ENCODE results near the gene LRRFIP1. TPM values are rescaled to one million over a fixed set of nuclear protein-coding genes. Genes with fewer than 3 reads are reported as not detected.

Gene LRRFIP1
- total and polyA plus RNA-seq, 2 of the 13 experiments (the other 11 are each of a cell fraction or from before 2014, with no cell fraction given): 15.9 to 40.5 TPM

DNA sequence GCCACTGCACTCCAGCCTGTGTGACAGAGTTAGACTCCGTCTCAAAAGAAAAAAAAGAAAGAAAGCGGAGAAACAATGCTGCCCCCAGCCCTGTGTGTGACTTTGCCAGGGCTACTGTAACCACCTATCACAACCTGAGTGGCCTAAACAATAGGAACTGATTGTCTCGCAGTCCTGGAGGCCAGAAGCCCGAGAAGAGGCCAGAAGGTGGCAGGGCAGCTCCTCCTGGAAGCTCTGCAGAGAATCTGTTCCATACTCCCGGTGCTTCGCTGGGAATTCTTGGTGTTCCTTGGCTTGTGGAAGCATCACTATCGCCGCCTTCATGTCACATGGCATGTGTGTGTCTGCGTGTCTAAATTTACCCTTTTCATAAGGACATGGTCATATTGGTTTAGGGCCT, 22.4 kb upstream of the LRRFIP1 start (continued):
- TF ChIP-seq, protein P1, sequence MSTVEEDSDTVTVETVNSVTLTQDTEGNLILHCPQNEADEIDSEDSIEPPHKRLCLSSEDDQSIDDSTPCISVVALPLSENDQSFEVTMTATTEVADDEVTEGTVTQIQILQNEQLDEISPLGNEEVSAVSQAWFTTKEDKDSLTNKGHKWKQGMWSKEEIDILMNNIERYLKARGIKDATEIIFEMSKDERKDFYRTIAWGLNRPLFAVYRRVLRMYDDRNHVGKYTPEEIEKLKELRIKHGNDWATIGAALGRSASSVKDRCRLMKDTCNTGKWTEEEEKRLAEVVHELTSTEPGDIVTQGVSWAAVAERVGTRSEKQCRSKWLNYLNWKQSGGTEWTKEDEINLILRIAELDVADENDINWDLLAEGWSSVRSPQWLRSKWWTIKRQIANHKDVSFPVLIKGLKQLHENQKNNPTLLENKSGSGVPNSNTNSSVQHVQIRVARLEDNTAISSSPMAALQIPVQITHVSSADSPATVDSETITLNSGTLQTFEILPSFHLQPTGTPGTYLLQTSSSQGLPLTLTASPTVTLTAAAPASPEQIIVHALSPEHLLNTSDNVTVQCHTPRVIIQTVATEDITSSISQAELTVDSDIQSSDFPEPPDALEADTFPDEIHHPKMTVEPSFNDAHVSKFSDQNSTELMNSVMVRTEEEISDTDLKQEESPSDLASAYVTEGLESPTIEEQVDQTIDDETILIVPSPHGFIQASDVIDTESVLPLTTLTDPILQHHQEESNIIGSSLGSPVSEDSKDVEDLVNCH (CRISPR knock-in tag; IDR thresholded peaks at IDR 0.05): no peak
- TF ChIP-seq, protein P2, sequence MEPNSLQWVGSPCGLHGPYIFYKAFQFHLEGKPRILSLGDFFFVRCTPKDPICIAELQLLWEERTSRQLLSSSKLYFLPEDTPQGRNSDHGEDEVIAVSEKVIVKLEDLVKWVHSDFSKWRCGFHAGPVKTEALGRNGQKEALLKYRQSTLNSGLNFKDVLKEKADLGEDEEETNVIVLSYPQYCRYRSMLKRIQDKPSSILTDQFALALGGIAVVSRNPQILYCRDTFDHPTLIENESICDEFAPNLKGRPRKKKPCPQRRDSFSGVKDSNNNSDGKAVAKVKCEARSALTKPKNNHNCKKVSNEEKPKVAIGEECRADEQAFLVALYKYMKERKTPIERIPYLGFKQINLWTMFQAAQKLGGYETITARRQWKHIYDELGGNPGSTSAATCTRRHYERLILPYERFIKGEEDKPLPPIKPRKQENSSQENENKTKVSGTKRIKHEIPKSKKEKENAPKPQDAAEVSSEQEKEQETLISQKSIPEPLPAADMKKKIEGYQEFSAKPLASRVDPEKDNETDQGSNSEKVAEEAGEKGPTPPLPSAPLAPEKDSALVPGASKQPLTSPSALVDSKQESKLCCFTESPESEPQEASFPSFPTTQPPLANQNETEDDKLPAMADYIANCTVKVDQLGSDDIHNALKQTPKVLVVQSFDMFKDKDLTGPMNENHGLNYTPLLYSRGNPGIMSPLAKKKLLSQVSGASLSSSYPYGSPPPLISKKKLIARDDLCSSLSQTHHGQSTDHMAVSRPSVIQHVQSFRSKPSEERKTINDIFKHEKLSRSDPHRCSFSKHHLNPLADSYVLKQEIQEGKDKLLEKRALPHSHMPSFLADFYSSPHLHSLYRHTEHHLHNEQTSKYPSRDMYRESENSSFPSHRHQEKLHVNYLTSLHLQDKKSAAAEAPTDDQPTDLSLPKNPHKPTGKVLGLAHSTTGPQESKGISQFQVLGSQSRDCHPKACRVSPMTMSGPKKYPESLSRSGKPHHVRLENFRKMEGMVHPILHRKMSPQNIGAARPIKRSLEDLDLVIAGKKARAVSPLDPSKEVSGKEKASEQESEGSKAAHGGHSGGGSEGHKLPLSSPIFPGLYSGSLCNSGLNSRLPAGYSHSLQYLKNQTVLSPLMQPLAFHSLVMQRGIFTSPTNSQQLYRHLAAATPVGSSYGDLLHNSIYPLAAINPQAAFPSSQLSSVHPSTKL (CRISPR knock-in tag; IDR thresholded peaks at IDR 0.05): peak; percentile 32
- no peak for TF ChIP-seq ZNF777 (CRISPR knock-in tag; IDR thresholded peaks at IDR 0.05)
- no peak for TF ChIP-seq ZNF577 (CRISPR knock-in tag; IDR thresholded peaks at IDR 0.05; ENCODE audit: borderline replicate concordance, low read depth)
- no peak for TF ChIP-seq ZNF713 (CRISPR knock-in tag; IDR thresholded peaks at IDR 0.05)
- peak; percentile 14; the same call in 1 of the 2 replicates for TF ChIP-seq ETV5 (CRISPR knock-in tag; IDR thresholded peaks at IDR 0.05; ENCODE audit: borderline replicate concordance)
- TF ChIP-seq NFYB (CRISPR knock-in tag; IDR thresholded peaks at IDR 0.05): no peak
- TF ChIP-seq, protein P3, sequence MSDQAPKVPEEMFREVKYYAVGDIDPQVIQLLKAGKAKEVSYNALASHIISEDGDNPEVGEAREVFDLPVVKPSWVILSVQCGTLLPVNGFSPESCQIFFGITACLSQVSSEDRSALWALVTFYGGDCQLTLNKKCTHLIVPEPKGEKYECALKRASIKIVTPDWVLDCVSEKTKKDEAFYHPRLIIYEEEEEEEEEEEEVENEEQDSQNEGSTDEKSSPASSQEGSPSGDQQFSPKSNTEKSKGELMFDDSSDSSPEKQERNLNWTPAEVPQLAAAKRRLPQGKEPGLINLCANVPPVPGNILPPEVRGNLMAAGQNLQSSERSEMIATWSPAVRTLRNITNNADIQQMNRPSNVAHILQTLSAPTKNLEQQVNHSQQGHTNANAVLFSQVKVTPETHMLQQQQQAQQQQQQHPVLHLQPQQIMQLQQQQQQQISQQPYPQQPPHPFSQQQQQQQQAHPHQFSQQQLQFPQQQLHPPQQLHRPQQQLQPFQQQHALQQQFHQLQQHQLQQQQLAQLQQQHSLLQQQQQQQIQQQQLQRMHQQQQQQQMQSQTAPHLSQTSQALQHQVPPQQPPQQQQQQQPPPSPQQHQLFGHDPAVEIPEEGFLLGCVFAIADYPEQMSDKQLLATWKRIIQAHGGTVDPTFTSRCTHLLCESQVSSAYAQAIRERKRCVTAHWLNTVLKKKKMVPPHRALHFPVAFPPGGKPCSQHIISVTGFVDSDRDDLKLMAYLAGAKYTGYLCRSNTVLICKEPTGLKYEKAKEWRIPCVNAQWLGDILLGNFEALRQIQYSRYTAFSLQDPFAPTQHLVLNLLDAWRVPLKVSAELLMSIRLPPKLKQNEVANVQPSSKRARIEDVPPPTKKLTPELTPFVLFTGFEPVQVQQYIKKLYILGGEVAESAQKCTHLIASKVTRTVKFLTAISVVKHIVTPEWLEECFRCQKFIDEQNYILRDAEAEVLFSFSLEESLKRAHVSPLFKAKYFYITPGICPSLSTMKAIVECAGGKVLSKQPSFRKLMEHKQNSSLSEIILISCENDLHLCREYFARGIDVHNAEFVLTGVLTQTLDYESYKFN (CRISPR knock-in tag; conservative IDR thresholded peaks at IDR 0.05): 0 out of 2 replicates have a peak, but pooled peaks have one; percentile 15
- no peak for TF ChIP-seq JUND (CRISPR knock-in tag; IDR thresholded peaks at IDR 0.05)
- TF ChIP-seq, protein P4, sequence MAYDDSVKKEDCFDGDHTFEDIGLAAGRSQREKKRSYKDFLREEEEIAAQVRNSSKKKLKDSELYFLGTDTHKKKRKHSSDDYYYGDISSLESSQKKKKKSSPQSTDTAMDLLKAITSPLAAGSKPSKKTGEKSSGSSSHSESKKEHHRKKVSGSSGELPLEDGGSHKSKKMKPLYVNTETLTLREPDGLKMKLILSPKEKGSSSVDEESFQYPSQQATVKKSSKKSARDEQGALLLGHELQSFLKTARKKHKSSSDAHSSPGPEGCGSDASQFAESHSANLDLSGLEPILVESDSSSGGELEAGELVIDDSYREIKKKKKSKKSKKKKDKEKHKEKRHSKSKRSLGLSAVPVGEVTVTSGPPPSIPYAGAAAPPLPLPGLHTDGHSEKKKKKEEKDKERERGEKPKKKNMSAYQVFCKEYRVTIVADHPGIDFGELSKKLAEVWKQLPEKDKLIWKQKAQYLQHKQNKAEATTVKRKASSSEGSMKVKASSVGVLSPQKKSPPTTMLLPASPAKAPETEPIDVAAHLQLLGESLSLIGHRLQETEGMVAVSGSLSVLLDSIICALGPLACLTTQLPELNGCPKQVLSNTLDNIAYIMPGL (CRISPR knock-in tag; IDR thresholded peaks at IDR 0.05; ENCODE audit: borderline replicate concordance in 1 of 2, low read depth in 1 of 2): peak in 1 of 2 experiments; percentile 44; a peak in 1 of 4 replicates
- peak; percentile 83 for TF ChIP-seq SMC3 (IDR thresholded peaks at IDR 0.05; ENCODE audit: low read length)
- no peak for TF ChIP-seq MXD4 (CRISPR knock-in tag; IDR thresholded peaks at IDR 0.05)
- no peak for TF ChIP-seq SOX13 (IDR thresholded peaks at IDR 0.05)
- peak in 1 of 2 experiments; percentile 73; a peak in 2 of 4 replicates for TF ChIP-seq SOX13 (CRISPR knock-in tag; conservative IDR thresholded peaks at IDR 0.05 in 1 of 2, IDR thresholded peaks at IDR 0.05 in 1 of 2)
- TF ChIP-seq ERF (CRISPR knock-in tag; IDR thresholded peaks at IDR 0.05): 0 out of 2 replicates have a peak, but pooled peaks have one; percentile 33
- TF ChIP-seq MAFF (IDR thresholded peaks at IDR 0.05; ENCODE audit: low read depth, low read length): no peak
- TF ChIP-seq, protein P5, sequence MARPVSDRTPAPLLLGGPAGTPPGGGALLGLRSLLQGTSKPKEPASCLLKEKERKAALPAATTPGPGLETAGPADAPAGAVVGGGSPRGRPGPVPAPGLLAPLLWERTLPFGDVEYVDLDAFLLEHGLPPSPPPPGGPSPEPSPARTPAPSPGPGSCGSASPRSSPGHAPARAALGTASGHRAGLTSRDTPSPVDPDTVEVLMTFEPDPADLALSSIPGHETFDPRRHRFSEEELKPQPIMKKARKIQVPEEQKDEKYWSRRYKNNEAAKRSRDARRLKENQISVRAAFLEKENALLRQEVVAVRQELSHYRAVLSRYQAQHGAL (CRISPR knock-in tag; IDR thresholded peaks at IDR 0.05; ENCODE audit: not compliant biosample characterization): no peak

Data from HepG2 (cell line).